Smooth muscle cell (in vitro differentiated cells): Measurements from ENCODE around the gene AIMP1. TPM values are rescaled to one million over a fixed set of nuclear protein-coding genes. Genes with fewer than 3 reads are reported as not detected.
"Not testable (repeated sequence)": the region's sequence is repeated elsewhere in the genome, so short reads cannot be mapped to it uniquely, and the experiment has no call there.

Source experiments
- DNase-seq: peaks from one replicate; lab custom pipeline; 2025; ENCODE audit not compliant: unreplicated experiment; lab: John Stamatoyannopoulos, UW
- H2AFZ ChIP-seq: fragments of 200-600 bp; sonication (generic); 2 replicates; pipeline ENCODE4 v1.6.0; 2016; ENCODE audit warnings: antibody characterized with exemption, low read depth, mild to moderate bottlenecking
- H3F3A ChIP-seq: fragments of 200-600 bp; sonication (generic); 2 replicates; pipeline ENCODE4 v1.6.0; 2017; ENCODE audit warnings: antibody characterized with exemption, low read depth
- H3K27ac ChIP-seq: fragments of 200-600 bp; sonication (generic); 2 replicates; pipeline ENCODE4 v1.5.1; 2016; ENCODE audit warnings: low read depth, mild to moderate bottlenecking
- H3K27me3 ChIP-seq: fragments of 200-600 bp; sonication (generic); 2 replicates; pipeline ENCODE4 v1.6.1; 2016; ENCODE audit warnings: low read depth, mild to moderate bottlenecking
- H3K36me3 ChIP-seq: fragments of 200-600 bp; sonication (generic); 2 replicates; pipeline ENCODE4 v1.5.1; 2016; ENCODE audit warnings: low read depth
- H3K4me1 ChIP-seq: fragments of 200-600 bp; sonication (generic); 2 replicates; pipeline ENCODE4 v1.5.1; 2016; ENCODE audit warnings: low read depth
- H3K4me2 ChIP-seq: fragments of 200-600 bp; sonication (generic); 2 replicates; pipeline ENCODE4 v1.6.0; 2016; ENCODE audit warnings: mild to moderate bottlenecking
- H3K4me3 ChIP-seq: fragments of 200-600 bp; sonication (generic); 2 replicates; pipeline ENCODE4 v1.5.1; 2016; ENCODE audit warnings: mild to moderate bottlenecking
- H3K79me2 ChIP-seq: fragments of 200-600 bp; sonication (generic); 2 replicates; pipeline ENCODE4 v1.6.0; 2016; ENCODE audit warnings: low read depth, mild to moderate bottlenecking
- H3K9ac ChIP-seq: fragments of 200-600 bp; sonication (generic); 2 replicates; pipeline ENCODE4 v1.6.0; 2016; ENCODE audit warnings: low read depth
- H3K9me3 ChIP-seq: fragments of 200-600 bp; sonication (generic); replicated peaks from 2 replicates; pipeline ENCODE4 v1.5.1; 2016; ENCODE audit warnings: low read depth
- H4K20me1 ChIP-seq: fragments of 200-600 bp; sonication (generic); 2 replicates; pipeline ENCODE4 v1.6.0; 2016; ENCODE audit warnings: low read depth
- CTCF ChIP-seq: fragments of 200-600 bp; sonication (generic); IDR thresholded peaks from 2 replicates; pipeline ENCODE4 v1.5.1; 2017; ENCODE audit warnings: borderline replicate concordance, mild to moderate bottlenecking, antibody characterized with exemption; ENCODE audit not compliant: insufficient read depth, poor library complexity, severe bottlenecking
- WGBS: methylation state at CpG from one replicate; pipeline ENCODE4 v1.1.7; 2016; ENCODE audit warnings: low lambda C conversion rate; 5-methylcytosine and 5-hydroxymethylcytosine counted together
- polyA plus RNA-seq: library from polyadenylated mRNA; unstranded; fragments of >200 nt; fragmentation: Nextera tagmentation; extraction: Ambion mirVana; gene quantifications from 2 replicates; pipeline ENCODE4 v1.2.1, GENCODE V29; 2016
- total RNA-seq: library from RNA; depleted of rRNA; stranded (reverse); fragments of >200 nt; gene quantifications from 2 replicates; pipeline ENCODE4 v1.2.3, GENCODE V29; 2014

The AIMP1 gene
- total and polyA plus RNA-seq, 2 experiments from 2014 or later, result 35.1 to 58.5 TPM

- H3K4me1 ChIP-seq, result peaks cover 15% of the 10 kb centered on the region
- no peak overlapping the region for H3K9ac ChIP-seq
- no peaks in the 10 kb centered on the region for H3K9me3 ChIP-seq
- no peaks in the 10 kb centered on the region for H3K27me3 ChIP-seq
- H3K36me3 ChIP-seq, result no peaks in the 10 kb centered on the region
- 96% methylated on average over 1 of the region's 1 CpG for WGBS
- no peak for DNase-seq
- no peak overlapping the region for H3K4me2 ChIP-seq
- no peak for TF ChIP-seq CTCF
- no peak overlapping the region for H2AFZ ChIP-seq
- no peak overlapping the region for H3K27ac ChIP-seq
- H3F3A ChIP-seq, result no peaks in the 10 kb centered on the region
- H3K4me3 ChIP-seq, result no peak overlapping the region
- peaks cover 73% of the 10 kb centered on the region for H3K79me2 ChIP-seq
- peaks cover 15% of the 10 kb centered on the region for H4K20me1 ChIP-seq
Observed at GRCh38 chr4:106320235-106320634, 3.9 kb downstream of the AIMP1 start.

- not testable (repeated sequence) for H3F3A ChIP-seq, DNase-seq, H3K36me3 ChIP-seq, H3K9ac ChIP-seq, H2AFZ ChIP-seq, H3K9me3 ChIP-seq, H3K4me3 ChIP-seq, H3K27ac ChIP-seq, H3K27me3 ChIP-seq, H3K4me2 ChIP-seq
- Histone ChIP-seq H3K4me1 (peaks cover 13% of the 10 kb centered on the region), H3K79me2 (peaks cover 73% of the 10 kb centered on the region), H4K20me1 (peaks cover 15% of the 10 kb centered on the region)
- WGBS, result 99% methylated on average over 30 of the region's 34 CpGs
Observed at GRCh38 chr4:106321168-106321567, 4.8 kb downstream of the AIMP1 start.

- not testable (repeated sequence) for H3K4me2 ChIP-seq, H2AFZ ChIP-seq, H3F3A ChIP-seq, H3K36me3 ChIP-seq, H3K9ac ChIP-seq, DNase-seq, H3K27me3 ChIP-seq, H3K4me3 ChIP-seq, H3K9me3 ChIP-seq, H3K27ac ChIP-seq
- 59% methylated on average over 6 of the region's 6 CpGs for WGBS
- peaks cover 13% of the 10 kb centered on the region for H3K4me1 ChIP-seq
- peaks cover 69% of the 10 kb centered on the region for H3K79me2 ChIP-seq
- peaks cover 15% of the 10 kb centered on the region for H4K20me1 ChIP-seq
Observed at GRCh38 chr4:106321814-106322213, 5.5 kb downstream of the AIMP1 start.

- no peak overlapping the region for H3K4me2 ChIP-seq
- no peak overlapping the region for H3K27ac ChIP-seq
- peaks cover 56% of the 10 kb centered on the region for H3K79me2 ChIP-seq
Observed at GRCh38 chr4:106323119-106323518, 6.8 kb downstream of the AIMP1 start.

More at GRCh38 chr4:106323119-106323518, 6.8 kb downstream of the AIMP1 start:
- Histone ChIP-seq H3K27me3 (no peaks in the 10 kb centered on the region), H3K9ac (no peak overlapping the region), H3K4me1 (peaks cover 1% of the 10 kb centered on the region), H2AFZ (no peak overlapping the region), H3K36me3 (peaks cover 12% of the 10 kb centered on the region), H3K4me3 (no peak overlapping the region), H3K9me3 (no peaks in the 10 kb centered on the region), H3F3A (no peaks in the 10 kb centered on the region), H4K20me1 (peaks cover 15% of the 10 kb centered on the region)
- no peak for TF ChIP-seq CTCF
- DNase-seq, result no peak
